Activated gamma-delta T cell (primary cell): ENCODE data around the gene ARSA.
A peak's percentile ranks its signal among the peaks of the same experiment; 100 is the strongest.
"Not testable (repeated sequence)": the region's sequence is repeated elsewhere in the genome, so short reads cannot be mapped to it uniquely, and the experiment has no call there.

ENCODE experiments used
- DNase-seq: peaks from one replicate; lab custom pipeline; 2025; lab: John Stamatoyannopoulos, UW
- total RNA-seq, 2 donors: gene quantifications; one replicate each; lab custom pipeline; 2026; lab: John Stamatoyannopoulos, UW

The ARSA gene
- total RNA-seq, result 51.3 to 56.6 reads per million in 2 donors

DNA sequence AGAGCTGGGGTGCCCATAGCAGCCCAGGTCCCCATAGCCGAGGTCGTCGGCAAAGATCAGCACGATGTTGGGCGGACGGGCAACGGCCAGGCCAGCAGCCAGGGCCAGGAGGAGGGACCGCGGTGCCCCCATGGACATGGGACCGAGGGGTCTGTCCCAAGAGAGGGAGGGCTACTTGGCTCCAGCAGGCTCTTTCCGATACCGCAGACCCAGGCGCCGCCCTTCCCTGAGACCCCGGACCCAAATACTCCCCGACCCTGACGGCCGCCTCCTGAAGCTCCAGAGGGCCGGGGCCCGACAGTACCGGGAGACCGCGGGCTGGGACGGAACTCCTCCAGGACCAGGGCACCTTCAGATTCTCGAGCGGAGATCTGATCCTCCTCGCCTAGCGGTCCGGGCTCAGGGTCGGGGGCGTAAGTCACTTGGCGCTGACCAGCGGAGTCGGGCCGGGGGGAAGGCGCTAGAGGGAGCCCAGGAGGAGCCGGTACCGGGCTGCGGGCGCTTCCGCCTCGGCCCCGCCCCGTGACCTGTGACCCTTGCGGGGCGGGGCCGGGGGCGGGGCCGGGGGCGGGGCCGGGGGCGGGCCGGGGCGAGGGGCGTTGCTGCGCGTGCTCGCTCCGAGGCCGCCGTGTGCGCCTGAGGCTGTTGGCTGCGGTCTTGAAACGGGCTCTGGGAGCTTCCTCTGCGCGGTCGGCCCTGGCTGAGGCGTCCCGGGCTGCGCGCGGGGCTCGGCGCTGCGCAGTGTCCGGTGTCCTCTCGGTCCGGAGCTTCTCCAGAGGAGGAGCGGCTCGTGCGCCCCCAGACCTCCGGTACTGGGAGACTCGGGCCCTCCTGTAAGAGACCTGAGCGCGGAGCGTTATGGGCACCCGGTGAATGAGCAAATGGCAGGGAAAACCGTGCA, at the start of gene ARSA:
Gene ARSA (minus strand): TSS at position 511 of the 901 bp plus-strand sequence. CDS start 373 bp downstream, at position 138.
- peak; percentile 71 for DNase-seq

DNA sequence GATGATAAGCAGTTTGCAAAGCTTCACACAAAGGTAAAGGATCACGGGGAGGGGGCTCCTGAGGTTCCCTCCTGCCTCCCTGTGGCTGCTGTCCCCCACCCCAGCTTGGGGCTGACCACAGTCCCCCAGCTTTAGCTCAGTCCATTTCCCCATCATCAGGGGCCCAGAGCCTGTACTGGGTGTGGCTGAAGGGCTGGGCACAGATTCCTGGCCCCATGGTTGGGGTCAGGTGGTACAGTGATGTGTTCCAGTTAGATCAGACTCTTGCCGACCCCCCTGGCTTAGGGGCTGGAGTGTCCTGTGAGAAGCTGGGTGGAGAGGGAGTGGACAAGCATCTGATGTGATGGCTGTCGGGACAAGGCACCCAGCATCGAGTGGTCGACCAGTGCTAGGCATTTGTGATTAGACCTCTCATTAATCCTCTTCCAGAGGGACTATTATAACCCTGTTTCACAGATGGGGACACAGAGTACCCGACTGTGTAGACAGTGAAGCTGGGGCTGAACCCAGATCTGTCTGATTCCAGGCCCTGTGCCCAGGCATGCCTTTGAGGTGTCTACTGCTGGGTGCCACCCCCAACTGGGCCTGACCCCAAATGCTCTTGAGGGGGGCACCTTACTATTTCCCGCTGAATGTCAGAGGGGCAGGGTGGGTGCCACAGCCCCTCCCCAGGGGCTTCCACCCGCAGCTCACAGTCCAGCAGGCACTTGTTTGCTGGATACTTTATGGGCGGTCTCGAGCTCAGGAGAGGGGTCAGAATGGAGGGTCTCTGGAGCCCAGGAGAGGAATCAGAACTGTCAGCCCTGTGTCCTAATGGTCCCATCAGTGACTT, 48.9 kb upstream of the ARSA start:
- no peak for DNase-seq

DNA sequence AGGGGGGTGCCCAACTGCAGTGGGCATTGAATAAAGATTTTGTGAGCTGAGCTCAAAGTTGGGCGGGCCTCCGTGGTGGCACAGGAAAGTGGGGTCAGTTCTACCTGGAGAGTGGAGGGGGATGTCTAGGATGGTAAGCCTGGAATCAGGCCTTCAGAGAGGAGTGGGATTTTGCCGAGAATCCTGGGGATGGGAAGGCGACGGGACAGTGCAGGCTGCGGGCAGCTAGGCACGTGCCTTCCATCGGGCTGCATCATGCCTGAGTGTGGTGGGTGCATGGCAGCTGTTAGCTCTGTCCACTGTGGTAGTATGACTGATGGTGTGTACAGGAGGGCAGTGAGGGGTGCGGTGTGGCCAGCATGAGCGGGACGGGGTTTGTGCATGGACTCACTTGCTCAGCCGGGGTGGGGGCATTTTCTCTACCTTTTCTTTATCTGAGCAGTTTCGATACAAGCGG, 48.3 kb upstream of the ARSA start:
- DNase-seq, result no peak

- DNase-seq, result no peak
Measured at GRCh38 chr22:50675553-50676179, 47.7 kb upstream of the ARSA start.

DNA sequence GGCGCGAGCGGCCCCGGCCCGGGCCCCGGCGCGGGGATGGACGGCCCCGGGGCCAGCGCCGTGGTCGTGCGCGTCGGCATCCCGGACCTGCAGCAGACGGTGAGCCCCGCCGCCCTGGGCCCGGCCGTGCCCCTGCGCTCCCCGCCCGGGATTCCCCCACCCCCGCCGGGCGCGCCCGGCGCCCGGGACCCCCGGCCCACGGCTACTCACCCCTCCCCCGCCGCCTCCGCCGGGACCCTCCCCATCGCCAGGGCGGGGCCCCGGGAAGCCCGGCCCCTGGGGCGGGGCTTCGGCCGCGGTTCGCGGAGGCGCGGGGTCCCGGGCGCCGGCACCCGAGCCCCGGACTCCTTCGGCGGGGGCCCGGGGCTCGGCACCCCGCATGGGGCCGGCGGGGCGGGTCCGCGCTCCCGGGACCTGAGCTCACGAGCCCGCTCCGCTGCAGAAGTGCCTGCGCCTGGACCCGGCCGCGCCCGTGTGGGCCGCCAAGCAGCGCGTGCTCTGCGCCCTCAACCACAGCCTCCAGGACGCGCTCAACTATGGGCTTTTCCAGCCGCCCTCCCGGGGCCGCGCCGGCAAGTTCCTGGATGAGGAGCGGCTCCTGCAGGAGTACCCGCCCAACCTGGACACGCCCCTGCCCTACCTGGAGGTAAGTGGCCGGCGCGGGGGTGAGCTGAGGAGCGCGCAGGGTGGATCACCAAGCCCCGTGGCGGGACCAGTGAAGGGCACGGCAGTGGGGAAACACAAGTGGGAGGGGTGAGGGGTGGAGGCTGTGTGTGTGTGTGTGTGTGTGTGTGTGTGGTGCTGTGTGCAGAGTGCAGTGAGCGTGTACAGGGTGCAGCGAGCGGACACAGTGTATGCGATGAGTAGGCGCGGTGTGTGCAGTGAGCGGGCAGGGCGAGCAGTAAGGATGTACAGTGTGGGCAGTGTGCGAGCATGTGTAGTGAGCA, 46.9 kb upstream of the ARSA start:
- DNase-seq, result no peak

DNA sequence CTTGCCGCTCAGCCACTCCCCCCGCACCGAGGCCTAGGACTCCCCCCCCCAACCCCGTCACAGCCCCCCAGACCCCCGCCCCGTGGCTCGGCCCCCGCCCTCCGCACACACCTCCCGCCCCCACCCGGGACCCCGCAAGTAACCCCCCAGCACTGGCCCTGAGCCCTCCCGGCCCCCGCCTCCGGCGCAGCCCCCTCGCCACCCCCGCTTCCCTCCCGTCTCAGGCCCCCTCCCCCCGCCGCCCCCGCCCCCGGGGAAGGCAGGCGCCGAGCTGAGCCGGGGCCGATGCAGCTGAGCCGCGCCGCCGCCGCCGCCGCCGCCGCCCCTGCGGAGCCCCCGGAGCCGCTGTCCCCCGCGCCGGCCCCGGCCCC, 46.2 kb upstream of the ARSA start:
- no peak for DNase-seq

DNA sequence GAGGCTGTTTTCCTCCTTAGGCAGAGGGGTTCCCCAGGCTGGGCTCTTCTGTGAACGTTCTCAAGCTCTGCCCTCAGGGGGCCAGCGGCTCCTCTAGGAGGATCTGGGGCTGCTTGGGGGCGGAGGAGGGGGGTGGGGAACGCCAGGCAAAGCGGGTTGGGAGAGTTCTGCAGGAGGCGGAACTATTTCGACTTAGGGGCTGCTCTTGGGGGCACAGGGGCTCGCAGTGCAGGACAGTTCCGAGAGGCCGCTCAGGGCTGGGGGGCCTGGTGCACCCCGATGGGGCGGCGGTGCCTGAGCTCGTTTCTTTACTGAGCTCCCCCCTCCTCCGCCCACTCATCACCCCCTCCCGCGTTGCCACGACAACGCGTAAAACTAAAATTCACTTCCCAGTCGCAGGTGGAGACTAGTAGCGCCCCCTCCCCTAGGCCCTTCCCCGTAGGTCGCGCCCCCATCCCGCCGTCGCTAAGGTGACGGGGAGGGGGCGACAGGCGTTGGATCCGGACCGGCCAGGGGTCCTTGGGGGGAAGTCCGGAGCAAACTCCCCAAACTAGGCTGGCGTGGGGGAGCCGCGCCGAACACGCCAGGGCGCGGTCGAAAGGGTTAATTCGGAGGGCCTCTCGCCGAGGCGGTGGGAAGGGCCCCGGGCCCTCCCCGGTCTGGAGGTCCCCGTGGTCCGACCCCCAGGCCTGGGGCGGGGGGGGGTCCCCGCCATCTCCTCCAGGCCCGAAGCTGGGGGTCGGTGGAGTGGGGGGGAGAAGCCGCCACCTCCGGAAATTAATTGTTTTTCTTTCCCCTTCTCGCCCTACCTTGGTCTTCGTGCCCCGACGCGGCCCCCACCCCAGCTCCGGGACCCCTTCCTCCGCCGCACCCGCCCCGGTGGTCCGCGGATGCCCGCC, 45.5 kb upstream of the ARSA start:
- DNase-seq, result no peak

GRCh38 chr22:50672471-50673230, 44.7 kb upstream of the ARSA start, which contains the start of gene SHANK3:
SHANK3 (plus strand) TSS chr22:50672823.
- no peak for DNase-seq

DNA sequence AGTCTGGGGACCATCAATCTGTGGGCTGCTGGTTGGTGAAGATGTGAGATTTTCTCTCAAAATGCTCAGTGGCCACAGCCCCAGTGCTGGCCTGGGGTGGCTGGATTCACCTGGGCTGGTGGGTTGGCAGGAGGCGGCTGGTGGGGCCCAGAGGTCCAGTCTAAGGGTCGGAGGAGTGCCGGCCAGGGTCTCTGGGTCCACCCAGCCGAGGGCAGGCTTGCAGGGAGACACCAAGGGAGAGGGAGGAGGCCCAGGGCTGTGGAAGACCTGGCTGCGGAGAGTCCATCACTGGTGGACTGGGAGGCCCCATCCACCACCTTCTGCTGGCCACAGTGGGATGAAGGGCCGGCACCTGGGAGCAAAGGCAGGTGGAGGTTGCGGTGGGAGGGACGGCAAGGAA, 44.1 kb upstream of the ARSA start:
- no peak for DNase-seq

- no peak for DNase-seq
Measured at GRCh38 chr22:50671641-50672040, 43.7 kb upstream of the ARSA start.

DNA sequence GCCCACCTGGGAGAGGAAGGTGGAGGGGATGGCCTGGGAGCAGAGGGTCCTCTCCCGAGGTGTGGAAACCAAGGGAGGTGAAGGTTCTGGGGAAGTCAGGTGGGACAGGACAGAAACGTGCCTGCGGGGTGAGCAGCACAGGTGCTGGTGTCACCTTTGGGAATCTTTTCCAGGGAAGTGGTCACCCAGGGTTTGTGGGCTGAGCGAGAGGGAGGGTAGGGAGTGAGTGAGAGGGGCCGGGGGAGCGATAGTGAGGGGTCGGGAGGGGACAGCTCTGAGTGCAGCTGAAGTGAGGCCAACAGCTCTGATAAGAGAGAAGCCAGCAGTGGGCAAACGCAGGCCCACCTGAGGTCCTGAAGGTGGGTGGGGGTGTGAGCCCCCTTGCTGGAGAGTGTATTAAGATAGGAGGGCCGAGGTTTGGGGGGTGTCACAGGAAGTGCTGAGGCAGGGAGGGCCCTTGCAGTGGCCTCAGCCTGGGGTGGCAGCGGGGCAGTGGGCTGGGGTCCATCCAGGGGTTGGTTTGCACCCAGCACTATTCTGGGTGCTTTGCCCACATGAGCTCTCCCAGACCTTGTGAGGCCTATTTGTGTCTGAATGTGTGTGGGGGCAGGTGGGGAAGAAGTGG, 43.1 kb upstream of the ARSA start:
- DNase-seq, result no peak

- no peak for DNase-seq
Measured at GRCh38 chr22:50670513-50670912, 42.6 kb upstream of the ARSA start.

GRCh38 chr22:50665738-50666137, 37.8 kb upstream of the ARSA start:
- DNase-seq, result no peak

DNA sequence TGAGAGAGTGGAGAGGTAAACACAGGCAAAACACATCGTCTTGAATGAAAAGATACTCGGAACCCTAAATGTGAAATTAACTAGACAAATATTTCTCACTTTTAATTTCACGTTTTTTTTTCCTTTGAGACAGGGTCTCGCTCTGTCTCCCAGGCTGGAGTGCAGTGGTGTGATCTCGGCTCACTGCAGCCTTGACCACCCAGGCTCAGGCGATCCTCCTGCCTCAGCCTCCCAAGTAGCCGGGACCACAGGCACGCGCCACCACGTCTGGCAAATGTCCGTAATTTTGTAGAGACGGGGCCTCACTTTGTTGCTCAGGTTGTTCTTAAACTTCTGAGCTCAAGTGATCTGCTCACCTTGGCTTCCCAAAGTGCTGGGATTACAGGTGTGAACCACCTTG, 37.3 kb upstream of the ARSA start:
- DNase-seq, result no peak

- DNase-seq, result no peak
Measured at GRCh38 chr22:50660306-50660705, 32.4 kb upstream of the ARSA start.

DNA sequence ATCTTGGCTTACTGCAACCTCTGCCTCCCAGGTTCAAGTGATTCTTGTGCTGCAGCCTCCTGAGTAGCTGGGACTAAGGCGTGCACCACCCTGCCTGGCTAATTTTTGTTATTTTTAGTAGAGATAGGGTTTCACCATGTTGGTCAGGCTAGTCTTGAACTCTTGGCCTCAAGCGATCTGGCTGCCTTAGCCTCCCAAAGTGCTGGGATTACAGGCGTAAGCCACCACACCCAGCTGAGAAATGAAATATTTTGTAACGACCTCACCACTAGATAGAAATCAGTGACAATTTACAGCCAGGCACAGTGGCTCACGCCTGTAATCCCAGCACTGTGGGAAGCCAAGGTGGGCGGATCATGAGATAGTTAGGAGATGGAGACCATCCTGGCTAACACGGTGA, 31.8 kb upstream of the ARSA start:
- not testable (repeated sequence) for DNase-seq

- DNase-seq, result no peak
Measured at GRCh38 chr22:50657925-50658324, 30.0 kb upstream of the ARSA start.

- no peak for DNase-seq
Measured at GRCh38 chr22:50656122-50657070, 28.4 kb upstream of the ARSA start.
